GM21825 (cell line): Measurements from ENCODE around the gene ACCSL.
A peak's percentile ranks its signal among the peaks of the same experiment; 100 is the strongest.

ENCODE experiments used
- ATAC-seq: cut with Tn5 transposase; IDR thresholded peaks from one replicate; pipeline ENCODE4 v1.9.1; 2021; ENCODE audit warnings: mild to moderate bottlenecking, moderate library complexity; ENCODE audit not compliant: unreplicated experiment

ACCSL gene

GRCh38 chr11:44049832-44050231, 2.1 kb downstream of the ACCSL start:
- no peak for ATAC-seq

GRCh38 chr11:44051171-44051570, 3.4 kb downstream of the ACCSL start:
- no peak for ATAC-seq

DNA sequence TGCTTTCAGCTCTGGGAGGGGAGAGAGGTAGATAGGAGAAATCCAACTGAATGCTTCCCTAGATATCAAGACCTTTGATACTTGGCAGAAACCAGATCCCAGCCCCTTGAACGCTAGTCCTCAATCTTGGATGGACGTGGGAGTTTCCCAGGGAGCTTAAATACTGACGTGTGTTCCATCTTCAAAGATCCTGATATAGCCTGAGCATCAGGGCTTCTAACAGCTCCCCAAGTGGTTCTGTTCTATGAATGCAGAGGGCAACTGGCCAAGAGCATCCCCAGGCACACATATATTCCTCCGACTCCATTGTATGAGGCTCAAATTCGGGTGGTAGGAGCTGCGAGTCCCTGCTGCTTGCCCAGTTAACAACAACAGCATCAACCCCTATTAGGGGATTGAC, 9.6 kb downstream of the ACCSL start:
- no peak for ATAC-seq

GRCh38 chr11:44058275-44058674, 10.5 kb downstream of the ACCSL start:
- no peak for ATAC-seq

GRCh38 chr11:44065161-44065661, 17.4 kb downstream of the ACCSL start:
- no peak for ATAC-seq

DNA sequence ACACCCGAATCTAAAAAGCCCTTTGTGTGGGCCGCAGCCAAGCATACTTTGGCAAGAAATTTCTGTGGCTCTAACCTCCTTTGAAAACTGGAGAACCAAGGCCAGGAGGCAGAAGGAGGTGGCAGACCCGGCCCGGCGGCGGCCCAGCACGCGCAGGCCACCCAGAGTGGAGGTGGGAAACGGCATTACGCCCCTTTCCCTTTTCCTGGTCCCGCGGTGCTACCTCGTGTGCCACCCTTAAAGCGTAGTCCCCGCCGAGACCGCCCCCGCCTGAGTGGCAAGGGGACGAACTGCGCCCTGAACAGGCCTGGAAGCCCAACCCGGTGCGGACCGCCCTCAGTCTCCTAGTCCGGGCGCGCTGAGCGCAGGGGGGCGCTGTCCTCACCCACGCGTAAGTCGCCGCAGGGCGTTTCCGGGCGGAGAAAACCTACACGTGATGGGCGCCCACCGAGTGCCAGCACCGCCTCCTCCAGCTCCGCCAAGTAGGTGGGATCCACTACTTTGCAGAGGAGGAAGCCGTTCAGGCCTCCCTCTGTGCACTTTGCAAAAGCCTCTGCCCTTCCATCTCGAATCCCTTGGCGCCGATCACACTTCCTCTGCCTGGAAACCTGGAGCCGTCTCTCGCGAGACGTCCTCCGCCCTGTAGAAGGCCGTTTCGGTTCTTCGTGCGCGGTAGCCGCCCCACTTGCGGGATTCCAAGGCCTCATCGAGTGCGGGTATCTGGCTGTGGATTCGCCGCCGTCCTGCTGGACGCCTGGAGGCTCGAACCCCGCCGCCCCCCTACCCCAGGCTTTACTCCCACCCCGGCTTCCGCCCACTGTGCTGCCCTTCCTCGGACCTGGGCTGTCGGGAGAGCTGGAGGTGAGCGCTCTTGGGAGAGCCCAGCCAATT, 18.3 kb downstream of the ACCSL start, which contains the start of gene ACCS:
Gene ACCS, plus strand, starts transcription at position 430 of the 891 bp plus-strand sequence. CDS start 1,358 bp downstream, outside the sequence.
- ATAC-seq = peak; percentile 97

GRCh38 chr11:44066732-44067141, 19.0 kb downstream of the ACCSL start:
- ATAC-seq = no peak

- ATAC-seq = no peak
Measured at GRCh38 chr11:44067266-44067665, 19.5 kb downstream of the ACCSL start.

GRCh38 chr11:44068180-44068579, 20.4 kb downstream of the ACCSL start:
- no peak for ATAC-seq

DNA sequence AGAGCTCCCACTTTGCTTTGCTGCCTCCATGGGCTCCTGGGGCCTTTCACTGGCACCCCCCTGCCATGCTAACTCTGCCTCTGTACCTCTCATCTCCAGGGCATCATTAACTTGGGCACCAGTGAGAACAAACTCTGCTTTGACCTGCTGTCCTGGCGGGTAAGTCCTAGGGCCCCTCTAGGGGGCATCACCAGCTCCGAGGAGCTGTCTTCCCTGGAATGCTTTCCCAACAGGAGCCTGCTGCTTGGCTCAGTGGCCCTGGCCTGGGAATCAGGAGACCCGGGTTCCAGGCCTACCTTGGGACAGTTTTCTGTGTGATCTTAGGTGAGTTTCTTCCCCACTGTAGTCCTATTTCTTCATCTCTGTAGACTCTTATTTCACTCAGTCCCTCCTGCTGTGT, 23.4 kb downstream of the ACCSL start:
- no peak for ATAC-seq

DNA sequence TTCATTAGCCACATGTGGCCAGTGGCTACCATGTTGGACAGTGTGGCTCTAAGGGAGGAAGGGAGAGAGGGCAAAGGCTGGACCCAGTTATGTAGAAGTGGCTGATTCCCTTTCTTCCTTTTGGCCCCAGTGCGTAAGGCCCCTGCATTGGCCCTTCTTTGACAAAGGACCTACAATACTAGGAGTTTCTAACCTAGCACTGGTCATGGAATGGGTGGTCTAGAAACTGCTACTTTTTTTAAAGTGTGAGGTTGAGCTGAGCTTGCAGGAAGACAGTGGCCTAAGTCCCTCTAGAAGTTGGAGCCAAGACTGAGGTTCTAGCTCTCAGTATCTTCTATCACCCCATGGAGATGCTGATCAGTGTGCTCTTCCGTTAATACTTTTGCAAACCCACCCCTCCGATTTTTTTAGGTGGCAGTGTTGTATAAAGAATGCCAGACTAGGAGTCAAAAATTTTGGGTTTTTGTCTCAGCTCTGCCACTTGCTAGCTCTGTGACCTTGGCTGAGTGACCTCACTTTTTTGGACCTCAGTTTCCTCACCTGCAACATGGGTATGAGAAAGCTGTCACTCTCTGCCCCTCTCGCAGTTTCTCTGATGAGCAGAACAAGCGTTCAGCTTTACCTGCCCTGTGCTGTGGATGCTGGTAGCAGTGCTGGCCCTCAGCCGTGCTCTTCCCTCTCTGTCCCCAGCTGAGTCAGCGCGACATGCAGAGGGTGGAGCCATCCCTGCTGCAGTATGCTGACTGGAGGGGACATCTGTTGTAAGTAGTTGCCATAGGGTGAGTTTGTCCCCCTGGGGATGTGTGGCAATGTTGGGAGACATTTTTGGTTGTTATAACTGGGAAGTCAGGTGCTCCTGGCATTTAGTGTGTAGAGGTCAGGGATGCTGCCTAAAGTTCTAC, 25.2 kb downstream of the ACCSL start:
- no peak for ATAC-seq

DNA sequence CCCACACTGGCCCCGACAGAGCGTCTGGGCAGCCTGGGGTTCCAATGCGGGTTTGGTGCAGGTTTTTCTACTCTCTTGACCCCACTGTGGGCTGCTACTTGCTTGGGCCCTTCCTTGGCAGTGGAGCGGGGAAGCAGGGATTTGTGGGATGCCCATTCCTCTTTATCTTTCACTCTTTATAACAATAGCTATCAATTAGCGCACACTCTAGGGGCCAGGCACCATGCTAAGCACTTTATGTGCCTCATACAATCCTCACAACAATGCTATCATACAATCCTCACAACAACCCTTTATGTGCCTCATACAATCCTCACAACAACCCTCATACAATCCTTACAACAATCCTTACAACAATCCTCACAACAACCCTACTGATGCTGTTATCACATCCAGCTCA, 31.0 kb downstream of the ACCSL start:
- ATAC-seq = no peak

- no peak for ATAC-seq
Measured at GRCh38 chr11:44079376-44079775, 31.6 kb downstream of the ACCSL start.

GRCh38 chr11:44080951-44081350, 33.2 kb downstream of the ACCSL start:
- ATAC-seq = no peak

- no peak for ATAC-seq
Measured at GRCh38 chr11:44082645-44083044, 34.9 kb downstream of the ACCSL start.

GRCh38 chr11:44083433-44083832, 35.7 kb downstream of the ACCSL start:
- ATAC-seq = no peak

DNA sequence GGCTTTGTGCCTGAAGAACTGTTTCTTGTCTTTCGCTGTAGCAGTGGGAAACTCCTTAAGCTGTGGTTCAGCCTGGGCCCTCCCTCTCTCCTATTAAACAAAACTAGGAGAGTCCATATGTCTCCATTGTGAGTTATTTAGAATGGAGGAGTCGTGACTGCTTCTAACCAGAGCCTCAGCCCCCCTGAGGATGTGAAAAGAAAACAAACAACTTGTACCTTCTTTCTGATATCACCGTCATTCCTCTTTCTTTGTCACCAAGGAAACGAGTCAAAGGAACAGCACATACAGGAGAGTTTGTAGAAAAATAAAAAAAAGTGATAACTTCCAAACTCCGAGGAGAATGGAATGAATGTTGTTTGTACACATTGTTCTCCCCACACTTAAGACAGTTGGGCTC, 36.1 kb downstream of the ACCSL start:
- no peak for ATAC-seq

DNA sequence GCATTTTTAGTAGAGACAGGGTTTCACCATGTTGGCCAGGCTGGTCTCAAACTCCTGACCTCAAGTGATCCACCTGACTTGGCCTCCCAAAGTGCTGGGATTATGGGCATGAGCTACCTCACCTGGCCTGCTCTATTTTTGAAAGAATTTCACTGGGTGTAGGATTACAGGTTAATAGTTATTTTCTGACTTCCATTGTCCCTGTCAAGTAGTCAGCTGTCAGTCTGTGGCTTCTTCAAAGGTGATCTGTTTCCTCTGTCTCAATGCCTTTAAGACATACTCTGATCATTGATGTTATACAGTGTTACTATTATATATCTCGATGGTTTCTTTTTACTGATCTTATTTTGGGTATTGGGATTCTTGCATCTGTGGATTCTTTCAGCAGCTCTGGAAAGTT, 37.5 kb downstream of the ACCSL start:
- ATAC-seq = no peak

- no peak for ATAC-seq
Measured at GRCh38 chr11:44088377-44088776, 40.6 kb downstream of the ACCSL start.

- no peak for ATAC-seq
Measured at GRCh38 chr11:44088871-44089270, 41.1 kb downstream of the ACCSL start.

- ATAC-seq = no peak
Measured at GRCh38 chr11:44090539-44090938, 42.8 kb downstream of the ACCSL start.
